ENCODE measurements around the gene PCDHGC5. TPM values are rescaled to one million over a fixed set of nuclear protein-coding genes. Genes with fewer than 3 reads are reported as not detected.

Gene PCDHGC5
- total and polyA plus RNA-seq, 2 donors (not counting 3 experiments of a cell fraction or from before 2014, with no cell fraction given): 0.21 to 1.2 TPM

DNA sequence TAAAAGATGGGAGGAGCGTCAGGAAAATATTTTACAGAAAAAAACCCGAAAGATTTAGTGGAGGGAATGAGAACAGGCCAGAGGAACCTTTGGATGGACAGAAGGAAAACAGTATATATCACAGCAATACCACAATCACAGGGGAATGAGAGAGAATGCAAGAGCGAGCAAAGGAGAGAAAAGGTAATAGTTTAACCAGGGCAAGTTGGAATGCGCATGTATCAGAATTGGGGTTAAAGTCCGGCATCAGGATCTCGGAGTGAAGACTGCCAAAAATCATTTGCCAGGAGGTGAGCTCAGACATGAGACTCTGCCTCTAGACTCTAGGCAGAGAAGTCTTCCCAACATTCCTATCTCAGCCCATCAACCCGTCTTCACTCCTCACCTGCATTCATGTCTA lies 36.8 kb downstream of the PCDHGC5 start:
- no peak overlapping the region for H3K4me3 ChIP-seq (replicated peaks in 1 of 3; ENCODE audit: insufficient read depth in 1 of 3, low read depth in 1 of 3, low read length in 3 of 3)
- intact Hi-C loops (cut with micrococcal nuclease): no loop called here
- H3K27ac ChIP-seq (ENCODE audit: insufficient read depth, low read depth, low read length): no peak overlapping the region
- ChIA-PET CTCF (interaction anchor here (0.8 to 10.9 kb wide), 8 partner anchors 11 to 108 kb away, joined by 3 to 308 read pairs (median 40); partner anchors contain the start of genes PCDHGA11, PCDHGA12, PCDHGB7 and PCDHGC3), POLR2A (interaction anchor here (0.7 kb wide), 1 partner anchor 112 kb away, joined by 3 read pairs; the partner anchor contains the start of gene PCDHGA10)
- H3K9me3 ChIP-seq (replicated peaks; ENCODE audit: control insufficient read depth, insufficient read depth, low read length): no peaks in the 10 kb centered on the region
- no peaks in the 10 kb centered on the region for H4K20me1 ChIP-seq (replicated peaks; ENCODE audit: control insufficient read depth, extremely low read depth, insufficient read depth, low read length)
- H3K36me3 ChIP-seq (ENCODE audit: control insufficient read depth in 2 of 2, extremely low read depth in 1 of 2, insufficient read depth in 2 of 2, low read length in 2 of 2): peaks cover 8 to 16% of the 10 kb centered on the region in 2 experiments
- no peaks in the 10 kb centered on the region for H3K79me2 ChIP-seq (ENCODE audit: control insufficient read depth, insufficient read depth, low read length)
- H3K4me1 ChIP-seq (ENCODE audit: control insufficient read depth, extremely low read depth, insufficient read depth, low read length): peaks cover 27% of the 10 kb centered on the region
- H3K9ac ChIP-seq (replicated peaks; ENCODE audit: extremely low read depth, insufficient read depth, low read length): no peak overlapping the region
- H2AFZ ChIP-seq (ENCODE audit: low read depth, low read length): no peak overlapping the region
- H3K27me3 ChIP-seq (ENCODE audit: control insufficient read depth in 2 of 2, insufficient read depth in 2 of 2, low read length in 2 of 2): no peaks in the 10 kb centered on the region
- dilution Hi-C loops (cut with MboI; ENCODE audit: extremely low pct_ligation_motif_present, low sequenced_read_pairs): no loop called here
- FAIRE-seq (no peak), DNase-seq (ENCODE audit: low read depth, low spot score) (no peak)
- H3K9me1 ChIP-seq (replicated peaks; ENCODE audit: control insufficient read depth, extremely low read depth, insufficient read depth, low read length): no peaks in the 10 kb centered on the region
- TF ChIP-seq POLR2A (IDR thresholded peaks at IDR 0.05; ENCODE audit: low read depth, low read length) (no peak), POLR2AphosphoS5 (IDR thresholded peaks at IDR 0.05; ENCODE audit: insufficient read depth, low read depth, low read length) (no peak), JUN (IDR thresholded peaks at IDR 0.05; ENCODE audit: borderline replicate concordance, insufficient read depth, insufficient read length, low read depth) (no peak), FOS (IDR thresholded peaks at IDR 0.05; ENCODE audit: borderline replicate concordance, insufficient read depth, low read length) (no peak), MYC (IDR thresholded peaks at IDR 0.05; ENCODE audit: low read depth, low read length) (no peak), GATA2 (IDR thresholded peaks at IDR 0.05; ENCODE audit: insufficient read depth, insufficient read length, low read depth, low read length) (no peak), EZH2 (IDR thresholded peaks at IDR 0.05; ENCODE audit: borderline replicate concordance, low read depth, low read length, severe bottlenecking) (no peak)
- TF ChIP-seq, protein P1, sequence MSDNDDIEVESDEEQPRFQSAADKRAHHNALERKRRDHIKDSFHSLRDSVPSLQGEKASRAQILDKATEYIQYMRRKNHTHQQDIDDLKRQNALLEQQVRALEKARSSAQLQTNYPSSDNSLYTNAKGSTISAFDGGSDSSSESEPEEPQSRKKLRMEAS (IDR thresholded peaks at IDR 0.05; ENCODE audit: insufficient read depth, insufficient read length): no peak
- TF ChIP-seq, protein P2, sequence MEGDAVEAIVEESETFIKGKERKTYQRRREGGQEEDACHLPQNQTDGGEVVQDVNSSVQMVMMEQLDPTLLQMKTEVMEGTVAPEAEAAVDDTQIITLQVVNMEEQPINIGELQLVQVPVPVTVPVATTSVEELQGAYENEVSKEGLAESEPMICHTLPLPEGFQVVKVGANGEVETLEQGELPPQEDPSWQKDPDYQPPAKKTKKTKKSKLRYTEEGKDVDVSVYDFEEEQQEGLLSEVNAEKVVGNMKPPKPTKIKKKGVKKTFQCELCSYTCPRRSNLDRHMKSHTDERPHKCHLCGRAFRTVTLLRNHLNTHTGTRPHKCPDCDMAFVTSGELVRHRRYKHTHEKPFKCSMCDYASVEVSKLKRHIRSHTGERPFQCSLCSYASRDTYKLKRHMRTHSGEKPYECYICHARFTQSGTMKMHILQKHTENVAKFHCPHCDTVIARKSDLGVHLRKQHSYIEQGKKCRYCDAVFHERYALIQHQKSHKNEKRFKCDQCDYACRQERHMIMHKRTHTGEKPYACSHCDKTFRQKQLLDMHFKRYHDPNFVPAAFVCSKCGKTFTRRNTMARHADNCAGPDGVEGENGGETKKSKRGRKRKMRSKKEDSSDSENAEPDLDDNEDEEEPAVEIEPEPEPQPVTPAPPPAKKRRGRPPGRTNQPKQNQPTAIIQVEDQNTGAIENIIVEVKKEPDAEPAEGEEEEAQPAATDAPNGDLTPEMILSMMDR (IDR thresholded peaks at IDR 0.05; ENCODE audit: extremely low read depth in 1 of 2, insufficient read depth in 1 of 2, low read depth in 1 of 2, low read length in 2 of 2): no peak
- no TSS peak for BruUV-seq (replicated peaks)
- H3K4me2 ChIP-seq (ENCODE audit: insufficient read depth, low read length): no peak overlapping the region
